Measurements from ENCODE around the gene SHBG.

SHBG gene

GRCh38 chr17:7588553-7589203 is 41.3 kb upstream of the SHBG start:
- H3K4me2 ChIP-seq (ENCODE audit: low read length), result no peak overlapping the region
- no peaks in the 10 kb centered on the region for H3K27me3 ChIP-seq (ENCODE audit: control insufficient read depth, low read length)
- no peak overlapping the region for H3K4me3 ChIP-seq (ENCODE audit: low read length)
- no peak overlapping the region for H3K27ac ChIP-seq (ENCODE audit: low read depth, low read length)
- peaks cover 28% of the 10 kb centered on the region for H3K79me2 ChIP-seq (ENCODE audit: control insufficient read depth, low read length)
- no peaks in the 10 kb centered on the region for H3K9me2 ChIP-seq (replicated peaks; ENCODE audit: control insufficient read depth, low read length)
- no peak for TF ChIP-seq EZH2phosphoT487 (IDR thresholded peaks at IDR 0.05; ENCODE audit: borderline replicate concordance, low read length)
- TF ChIP-seq, protein P1, sequence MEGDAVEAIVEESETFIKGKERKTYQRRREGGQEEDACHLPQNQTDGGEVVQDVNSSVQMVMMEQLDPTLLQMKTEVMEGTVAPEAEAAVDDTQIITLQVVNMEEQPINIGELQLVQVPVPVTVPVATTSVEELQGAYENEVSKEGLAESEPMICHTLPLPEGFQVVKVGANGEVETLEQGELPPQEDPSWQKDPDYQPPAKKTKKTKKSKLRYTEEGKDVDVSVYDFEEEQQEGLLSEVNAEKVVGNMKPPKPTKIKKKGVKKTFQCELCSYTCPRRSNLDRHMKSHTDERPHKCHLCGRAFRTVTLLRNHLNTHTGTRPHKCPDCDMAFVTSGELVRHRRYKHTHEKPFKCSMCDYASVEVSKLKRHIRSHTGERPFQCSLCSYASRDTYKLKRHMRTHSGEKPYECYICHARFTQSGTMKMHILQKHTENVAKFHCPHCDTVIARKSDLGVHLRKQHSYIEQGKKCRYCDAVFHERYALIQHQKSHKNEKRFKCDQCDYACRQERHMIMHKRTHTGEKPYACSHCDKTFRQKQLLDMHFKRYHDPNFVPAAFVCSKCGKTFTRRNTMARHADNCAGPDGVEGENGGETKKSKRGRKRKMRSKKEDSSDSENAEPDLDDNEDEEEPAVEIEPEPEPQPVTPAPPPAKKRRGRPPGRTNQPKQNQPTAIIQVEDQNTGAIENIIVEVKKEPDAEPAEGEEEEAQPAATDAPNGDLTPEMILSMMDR (IDR thresholded peaks at IDR 0.05; ENCODE audit: low read depth, low read length, poor library complexity, severe bottlenecking), result no peak
- peaks cover 80% of the 10 kb centered on the region for H3K36me3 ChIP-seq (ENCODE audit: control insufficient read depth, low read length)
- H3F3A ChIP-seq (ENCODE audit: control insufficient read depth, insufficient read depth), result peaks cover 3% of the 10 kb centered on the region; the same call in 1 of the 2 replicates
- no peaks in the 10 kb centered on the region for H3K9me3 ChIP-seq (ENCODE audit: control insufficient read depth, insufficient read depth, low read length)
- no peaks in the 10 kb centered on the region for H4K20me1 ChIP-seq (ENCODE audit: control insufficient read depth, insufficient read depth, low read depth, low read length)
- H3K4me1 ChIP-seq (ENCODE audit: control insufficient read depth, low read length), result peaks cover 14% of the 10 kb centered on the region

- H3K4me3 ChIP-seq (ENCODE audit: low read length), result no peak overlapping the region
- H3F3A ChIP-seq (ENCODE audit: control insufficient read depth, insufficient read depth), result peaks cover 3% of the 10 kb centered on the region; the same call in 1 of the 2 replicates
- H3K36me3 ChIP-seq (ENCODE audit: control insufficient read depth, low read length), result peaks cover 84% of the 10 kb centered on the region
- H3K4me1 ChIP-seq (ENCODE audit: control insufficient read depth, low read length), result peaks cover 14% of the 10 kb centered on the region
- no peaks in the 10 kb centered on the region for H3K9me3 ChIP-seq (ENCODE audit: control insufficient read depth, insufficient read depth, low read length)
- H3K27me3 ChIP-seq (ENCODE audit: control insufficient read depth, low read length), result no peaks in the 10 kb centered on the region
- no peaks in the 10 kb centered on the region for H4K20me1 ChIP-seq (ENCODE audit: control insufficient read depth, insufficient read depth, low read depth, low read length)
- no peak overlapping the region for H3K27ac ChIP-seq (ENCODE audit: low read depth, low read length)
- no peak overlapping the region for H3K4me2 ChIP-seq (ENCODE audit: low read length)
- no peak for TF ChIP-seq EZH2phosphoT487 (IDR thresholded peaks at IDR 0.05; ENCODE audit: borderline replicate concordance, low read length)
- TF ChIP-seq, protein P1 (IDR thresholded peaks at IDR 0.05; ENCODE audit: low read depth, low read length, poor library complexity, severe bottlenecking), result peak; percentile 56
- no peaks in the 10 kb centered on the region for H3K9me2 ChIP-seq (replicated peaks; ENCODE audit: control insufficient read depth, low read length)
- H3K79me2 ChIP-seq (ENCODE audit: control insufficient read depth, low read length), result peaks cover 22% of the 10 kb centered on the region
Observed at GRCh38 chr17:7589204-7589868, 40.6 kb upstream of the SHBG start.

DNA sequence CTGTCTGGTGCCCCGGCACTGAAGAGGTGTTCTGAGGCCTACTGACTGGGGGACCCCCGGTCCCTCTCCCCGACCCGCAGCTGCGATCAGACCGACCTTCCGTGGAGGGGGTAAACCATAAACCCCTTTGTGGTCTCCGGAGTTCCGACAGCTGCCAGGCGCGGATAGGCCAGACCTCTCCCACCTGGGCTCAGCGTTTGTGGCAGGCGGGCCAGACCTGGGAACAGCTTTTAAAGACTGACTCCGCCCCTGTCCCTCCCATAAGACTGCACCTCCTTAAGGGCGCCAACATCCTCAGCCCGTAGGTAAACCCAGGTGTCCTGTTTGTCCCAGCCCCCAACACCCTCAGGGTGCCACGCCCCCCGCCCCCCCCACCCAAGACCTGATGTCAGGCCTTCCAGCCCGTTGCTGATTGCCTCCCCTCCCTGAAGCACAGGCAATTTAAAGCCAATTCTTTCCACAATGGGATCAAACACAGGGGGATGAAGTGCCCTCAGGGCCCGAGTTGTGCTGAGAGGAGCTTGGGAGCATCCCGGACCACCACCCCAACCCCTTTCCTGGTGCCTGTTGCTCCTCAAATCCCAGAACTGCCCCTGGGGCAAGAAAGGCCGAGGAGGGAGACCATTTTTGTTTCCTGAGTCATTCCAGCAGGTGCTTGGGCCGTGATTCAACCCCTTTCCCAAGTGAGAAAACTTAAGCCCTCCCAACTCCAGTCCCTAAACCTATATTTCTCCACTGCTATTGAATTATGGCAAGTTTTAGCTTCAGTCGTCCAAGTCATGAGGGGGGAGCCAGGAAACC is 39.8 kb upstream of the SHBG start, which contains the start of gene SOX15:
TSS of gene SOX15 (minus strand) at position 204 of the 801 bp plus-strand sequence. CDS start 418 bp downstream, outside the sequence.
- Histone ChIP-seq H3K9me2 (replicated peaks; ENCODE audit: control insufficient read depth, low read length) (no peaks in the 10 kb centered on the region), H3K9me3 (ENCODE audit: control insufficient read depth, insufficient read depth, low read length) (no peaks in the 10 kb centered on the region), H3K27me3 (ENCODE audit: control insufficient read depth, low read length) (no peaks in the 10 kb centered on the region), H3K36me3 (ENCODE audit: control insufficient read depth, low read length) (peaks cover 87% of the 10 kb centered on the region), H3F3A (ENCODE audit: control insufficient read depth, insufficient read depth) (peaks cover 3% of the 10 kb centered on the region; the same call in 1 of the 2 replicates), H3K4me3 (ENCODE audit: low read length) (no peak within 1 kb of the TSS), H3K79me2 (ENCODE audit: control insufficient read depth, low read length) (peaks cover 15% of the 10 kb centered on the region), H4K20me1 (ENCODE audit: control insufficient read depth, insufficient read depth, low read depth, low read length) (no peaks in the 10 kb centered on the region), H3K4me2 (ENCODE audit: low read length) (no peak within 1 kb of the TSS), H3K4me1 (ENCODE audit: control insufficient read depth, low read length) (peaks cover 9% of the 10 kb centered on the region), H3K27ac (ENCODE audit: low read depth, low read length) (no peak within 1 kb of the TSS)
- TF ChIP-seq EZH2phosphoT487 (IDR thresholded peaks at IDR 0.05; ENCODE audit: borderline replicate concordance, low read length), result no peak
- TF ChIP-seq, protein P1 (IDR thresholded peaks at IDR 0.05; ENCODE audit: low read depth, low read length, poor library complexity, severe bottlenecking), result no peak

Data from DOHH2 (cell line).